Sigmoid colon (tissue), 7 donors: ENCODE results near the gene WHAMM. TPM values are rescaled to one million over a fixed set of nuclear protein-coding genes. Genes with fewer than 3 reads are reported as not detected.
"Not testable (repeated sequence)": the region's sequence is repeated elsewhere in the genome, so short reads cannot be mapped to it uniquely, and the experiment has no call there.

Source experiments
- DNase-seq: peaks from one replicate; pipeline ENCODE4 v3.0.0-alpha.2; 2019
- H3K27ac ChIP-seq, 4 donors: fragments of 200-600 bp; sonication (generic); one replicate each; pipeline ENCODE4 v1.5.1; 2016 to 2019; ENCODE audit warnings: mild to moderate bottlenecking in 1 of 4
- H3K27me3 ChIP-seq, 3 donors: fragments of 200-600 bp; sonication (generic); one replicate each; pipeline ENCODE4 v1.5.1; 2019; ENCODE audit warnings: mild to moderate bottlenecking in 1 of 3
- H3K36me3 ChIP-seq, 4 donors: fragments of 200-600 bp; sonication (generic); one replicate each; pipeline ENCODE4 v1.5.1; 2016 to 2019
- H3K4me1 ChIP-seq, 4 donors: fragments of 200-600 bp; sonication (generic); one replicate each; pipeline ENCODE4 v1.5.1; 2017 to 2019
- H3K4me3 ChIP-seq, 4 donors: fragments of 200-600 bp; sonication (generic); one replicate each; pipeline ENCODE4 v1.5.1; 2017 to 2019; ENCODE audit warnings: mild to moderate bottlenecking in 2 of 4, moderate library complexity in 1 of 4
- H3K9me3 ChIP-seq, 4 donors: fragments of 200-600 bp in 3 of 4; sonication (generic) in 3 of 4; one replicate each; pipeline versions ENCODE4 v1.5.1 to v1.6.1; 2013 to 2019
- EP300 ChIP-seq, 4 donors: sonication (generic); formaldehyde crosslinking; IDR thresholded peaks; one replicate each; pipeline ENCODE4 v1.6.1; 2017; ENCODE audit warnings: antibody characterized with exemption in 4 of 4
- POLR2A ChIP-seq, 2 donors: fragments of 450-650 bp; IDR thresholded peaks; one replicate each; pipeline ENCODE4 v1.6.1; 2016; ENCODE audit warnings: antibody characterized with exemption in 2 of 2, mild to moderate bottlenecking in 2 of 2, moderate library complexity in 2 of 2
- POLR2AphosphoS5 ChIP-seq, 4 donors: sonication (generic); formaldehyde crosslinking; IDR thresholded peaks; one replicate each; pipeline ENCODE4 v1.6.1; 2017; ENCODE audit warnings: antibody characterized with exemption in 4 of 4
- WGBS, 2 donors: extraction: QIAGEN DNeasy Blood & Tissue Kit; methylation state at CpG; one replicate each; pipeline ENCODE4 v1.1.7; 2013; 5-methylcytosine and 5-hydroxymethylcytosine counted together
- intact Hi-C: fragments of 100-400 bp; cut with DNase I; formaldehyde crosslinking; loops from one replicate; pipeline ENCODE4 v1.15.1; 2023
- polyA plus RNA-seq, 3 donors: library from polyadenylated mRNA; stranded (reverse); fragments of 200-250 nt; gene quantifications; one replicate each; pipeline ENCODE4 v1.2.3, GENCODE V29; 2013
- total RNA-seq, 4 donors: library from RNA; depleted of rRNA; stranded (reverse); fragments of >200 nt; gene quantifications; one replicate each; pipeline ENCODE4 v1.1.0, GENCODE V29; 2016
- TF ChIP-seq, protein P1 (sequence below), 4 experiments: fragments of 450-650 bp in 3 of 4; fragments of 200-600 bp in 1 of 4; IDR thresholded peaks; one replicate each; pipeline ENCODE4 v1.5.1; 2016 to 2019; ENCODE audit warnings: antibody characterized with exemption in 4 of 4, mild to moderate bottlenecking in 3 of 4, moderate library complexity in 2 of 4
- donor health status: healthy with polysubstance abuse.
- donor health status: Bipolar disorder and iron deficiency.
- donor health status: healthy.

The WHAMM gene
- total and polyA plus RNA-seq, 7 donors, result 4.4 to 10.5 (median 7.6) TPM

- TF ChIP-seq EP300 (IDR thresholded peaks at IDR 0.05) (no peak), POLR2AphosphoS5 (IDR thresholded peaks at IDR 0.05) (peak in 3 of 4 donors; percentile 8 to 30 (median 12))
- intact Hi-C loops, result loop anchor here (5.0 kb wide), 1 partner anchor 268 kb away; the partner anchor contains the start of gene RPS17
- H3K36me3 ChIP-seq, result peaks cover 5 to 23% (median 12%) of the 10 kb centered on the region in 4 donors
- H3K4me3 ChIP-seq, result peak overlapping the region; percentile 71 to 96 (median 82)
- WGBS, 2 donors, result 0 to 1% methylated on average over 81 of the region's 81 CpGs
- peaks cover 0 to 25% (median 19%) of the 10 kb centered on the region in 4 donors for H3K4me1 ChIP-seq
- H3K9me3 ChIP-seq, result no peaks in the 10 kb centered on the region
- H3K27ac ChIP-seq, result peak overlapping the region; percentile 96 to 100 (median 98)
- DNase-seq, result peak; percentile 67
- no peaks in the 10 kb centered on the region for H3K27me3 ChIP-seq
Measured at GRCh38 chr15:82810061-82810889, 847 bp downstream of the WHAMM start.

- TF ChIP-seq, protein P1, sequence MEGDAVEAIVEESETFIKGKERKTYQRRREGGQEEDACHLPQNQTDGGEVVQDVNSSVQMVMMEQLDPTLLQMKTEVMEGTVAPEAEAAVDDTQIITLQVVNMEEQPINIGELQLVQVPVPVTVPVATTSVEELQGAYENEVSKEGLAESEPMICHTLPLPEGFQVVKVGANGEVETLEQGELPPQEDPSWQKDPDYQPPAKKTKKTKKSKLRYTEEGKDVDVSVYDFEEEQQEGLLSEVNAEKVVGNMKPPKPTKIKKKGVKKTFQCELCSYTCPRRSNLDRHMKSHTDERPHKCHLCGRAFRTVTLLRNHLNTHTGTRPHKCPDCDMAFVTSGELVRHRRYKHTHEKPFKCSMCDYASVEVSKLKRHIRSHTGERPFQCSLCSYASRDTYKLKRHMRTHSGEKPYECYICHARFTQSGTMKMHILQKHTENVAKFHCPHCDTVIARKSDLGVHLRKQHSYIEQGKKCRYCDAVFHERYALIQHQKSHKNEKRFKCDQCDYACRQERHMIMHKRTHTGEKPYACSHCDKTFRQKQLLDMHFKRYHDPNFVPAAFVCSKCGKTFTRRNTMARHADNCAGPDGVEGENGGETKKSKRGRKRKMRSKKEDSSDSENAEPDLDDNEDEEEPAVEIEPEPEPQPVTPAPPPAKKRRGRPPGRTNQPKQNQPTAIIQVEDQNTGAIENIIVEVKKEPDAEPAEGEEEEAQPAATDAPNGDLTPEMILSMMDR (IDR thresholded peaks at IDR 0.05), result no peak
- no peak for TF ChIP-seq POLR2AphosphoS5 (IDR thresholded peaks at IDR 0.05)
- TF ChIP-seq POLR2A (IDR thresholded peaks at IDR 0.05), result no peak
- no peak for TF ChIP-seq EP300 (IDR thresholded peaks at IDR 0.05)
- no peak for DNase-seq
- WGBS, 2 donors, result 0 to 2% methylated on average over 6 of the region's 6 CpGs
- H3K27me3 ChIP-seq, result no peaks in the 10 kb centered on the region
- peaks cover 5 to 30% (median 13%) of the 10 kb centered on the region in 4 donors for H3K36me3 ChIP-seq
- no peaks in the 10 kb centered on the region for H3K9me3 ChIP-seq
- H3K4me3 ChIP-seq, result peak overlapping the region; percentile 71 to 96 (median 82)
- H3K4me1 ChIP-seq, result peaks cover 0 to 25% (median 19%) of the 10 kb centered on the region in 4 donors
- intact Hi-C loops, result loop anchor here (5.0 kb wide), 1 partner anchor 269 kb away; the partner anchor contains the start of gene RPS17
- peak overlapping the region; percentile 96 to 100 (median 98) for H3K27ac ChIP-seq
Measured at GRCh38 chr15:82810890-82811426, 1.5 kb downstream of the WHAMM start.

- DNase-seq, result no peak
- WGBS, 2 donors, result 88 to 89% methylated on average over 4 of the region's 4 CpGs
- peak overlapping the region in 1 of 4 donors; percentile 15 for H3K27ac ChIP-seq
- TF ChIP-seq POLR2A (IDR thresholded peaks at IDR 0.05) (no peak), POLR2AphosphoS5 (IDR thresholded peaks at IDR 0.05) (no peak), EP300 (IDR thresholded peaks at IDR 0.05) (no peak)
- TF ChIP-seq, protein P1 (IDR thresholded peaks at IDR 0.05), result no peak
- intact Hi-C loops, result loop anchor here (5.0 kb wide), 1 partner anchor 271 kb away; the partner anchor contains the start of gene RPS17
- peaks cover 0 to 25% (median 19%) of the 10 kb centered on the region in 4 donors for H3K4me1 ChIP-seq
- H3K4me3 ChIP-seq, result no peak overlapping the region
- no peaks in the 10 kb centered on the region for H3K27me3 ChIP-seq
- H3K36me3 ChIP-seq, result peaks cover 9 to 49% (median 25%) of the 10 kb centered on the region in 4 donors
- H3K9me3 ChIP-seq, result no peaks in the 10 kb centered on the region
Measured at GRCh38 chr15:82812994-82813393, 3.6 kb downstream of the WHAMM start.

GRCh38 chr15:82820128-82820527 is 10.7 kb downstream of the WHAMM start:
- Histone ChIP-seq H3K9me3 (no peaks in the 10 kb centered on the region), H3K4me3 (no peak overlapping the region), H3K36me3 (peaks cover 25 to 94% (median 42%) of the 10 kb centered on the region in 4 donors), H3K27me3 (no peaks in the 10 kb centered on the region), H3K4me1 (no peaks in the 10 kb centered on the region), H3K27ac (no peak overlapping the region)
- DNase-seq, result no peak
- intact Hi-C loops, result no loop called here
- TF ChIP-seq, protein P1 (IDR thresholded peaks at IDR 0.05), result no peak
- TF ChIP-seq POLR2AphosphoS5 (IDR thresholded peaks at IDR 0.05) (no peak), EP300 (IDR thresholded peaks at IDR 0.05) (no peak), POLR2A (IDR thresholded peaks at IDR 0.05) (no peak)

DNA sequence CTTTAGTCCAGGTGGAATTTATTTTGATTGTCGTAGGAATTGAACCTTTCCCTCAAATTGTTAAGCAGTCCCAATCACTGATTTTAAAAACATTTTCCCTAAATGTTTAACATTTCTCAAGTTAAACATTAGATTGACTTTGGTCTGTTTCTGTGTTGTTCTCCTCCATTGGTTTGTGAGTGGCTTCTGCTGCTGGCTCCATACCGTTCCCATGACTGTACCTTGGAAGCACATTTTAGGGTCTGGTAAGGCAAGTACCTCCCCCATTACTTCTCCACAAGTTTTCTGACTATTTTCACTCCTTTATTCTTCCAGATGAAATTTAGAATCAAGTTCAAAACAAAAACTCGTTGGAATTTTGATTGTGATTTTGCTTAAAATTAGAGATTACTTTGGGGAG is 12.0 kb downstream of the WHAMM start:
- H3K4me1 ChIP-seq, H3K27me3 ChIP-seq, H3K27ac ChIP-seq, intact Hi-C loops, DNase-seq, H3K4me3 ChIP-seq, H3K9me3 ChIP-seq: not testable (repeated sequence)
- WGBS, 2 donors, result 79 to 90% methylated on average over 3 of the region's 3 CpGs
- H3K36me3 ChIP-seq, result peaks cover 25 to 94% (median 49%) of the 10 kb centered on the region in 4 donors

- intact Hi-C loops, H3K4me1 ChIP-seq, H3K27ac ChIP-seq, H3K9me3 ChIP-seq, H3K27me3 ChIP-seq, DNase-seq, H3K4me3 ChIP-seq: not testable (repeated sequence)
- H3K36me3 ChIP-seq, result peaks cover 25 to 95% (median 50%) of the 10 kb centered on the region in 4 donors
Measured at GRCh38 chr15:82821851-82822250, 12.4 kb downstream of the WHAMM start.
